ENCODE data around the gene CCDC50.

GRCh38 chr3:191426311-191426710, 97.1 kb downstream of the CCDC50 start:
- TF ChIP-seq CTCF (IDR thresholded peaks at IDR 0.05) (no peak), POLR2A (IDR thresholded peaks at IDR 0.05) (no peak), POLR2AphosphoS5 (IDR thresholded peaks at IDR 0.05) (no peak), EP300 (IDR thresholded peaks at IDR 0.05) (no peak)

Measured in upper lobe of left lung (tissue), 4 donors.